ENCODE measurements around the gene TSSK1B.

GRCh38 chr5:113463032-113463431 lies 28.2 kb upstream of the TSSK1B start:
- TF ChIP-seq CTCF (IDR thresholded peaks at IDR 0.05) = no peak
- no peak for TF ChIP-seq POLR2A (IDR thresholded peaks at IDR 0.05)

Measured in Peyer's patch (tissue), 4 donors.